Gastrocnemius medialis (tissue), 4 donors: ENCODE results near the gene VPS18. TPM values are rescaled to one million over a fixed set of nuclear protein-coding genes. Genes with fewer than 3 reads are reported as not detected.

Experiments used
- ATAC-seq, 2 donors: fragments of 150-250 bp; one replicate each; pipeline ENCODE4 v1.9.1; 2016
- DNase-seq, 2 donors: peaks; one replicate each; pipeline ENCODE4 v3.0.0-alpha.2; 2019
- H3K27ac ChIP-seq, 4 donors: fragments of 200-600 bp; sonication (generic); 1 replicate in 1 of 4; 2 replicates in 3 of 4; pipeline ENCODE4 v1.5.1; 2016 to 2018; ENCODE audit warnings: mild to moderate bottlenecking in 2 of 4, moderate library complexity in 1 of 4
- H3K27me3 ChIP-seq, 3 donors: fragments of 200-600 bp; sonication (generic) in 2 of 3; 1 replicate in 1 of 3; 2 replicates in 2 of 3; pipeline versions ENCODE4 v1.5.1 to v1.6.0; 2016 to 2019; ENCODE audit warnings: mild to moderate bottlenecking in 1 of 3, moderate library complexity in 1 of 3
- H3K36me3 ChIP-seq, 2 donors: fragments of 200-600 bp; sonication (generic) in 1 of 2; one replicate each; pipeline ENCODE4 v1.5.1; 2017 to 2018
- H3K4me1 ChIP-seq, 2 donors: fragments of 200-600 bp; sonication (generic) in 1 of 2; one replicate each; pipeline ENCODE4 v1.5.1; 2016 to 2017; ENCODE audit warnings: mild to moderate bottlenecking in 2 of 2
- H3K4me3 ChIP-seq, 4 donors: fragments of 200-600 bp; sonication (generic) in 3 of 4; 1 replicate in 1 of 4; 2 replicates in 3 of 4; pipeline ENCODE4 v1.5.1; 2016 to 2019; ENCODE audit warnings: mild to moderate bottlenecking in 2 of 4
- H3K9me3 ChIP-seq, 3 donors: fragments of 200-600 bp; sonication (generic) in 2 of 3; 1 replicate in 1 of 3; 2 replicates in 2 of 3; pipeline ENCODE4 v1.5.1; 2016 to 2019
- POLR2A ChIP-seq, 2 donors: fragments of 450-650 bp; IDR thresholded peaks; one replicate each; pipeline ENCODE4 v1.6.1; 2017; ENCODE audit warnings: antibody characterized with exemption in 2 of 2, mild to moderate bottlenecking in 2 of 2, moderate library complexity in 2 of 2
- in situ Hi-C, 4 donors: fragments of 200-750 bp; cut with MboI; loops; one replicate each; pipeline versions ENCODE4 v1.15.0 to v1.8.0; 2017; ENCODE audit warnings: low sequenced_read_pairs in 4 of 4
- intact Hi-C: fragments of 100-400 bp; cut with DNase I; formaldehyde crosslinking; loops from one replicate; pipeline ENCODE4 v1.15.1; 2023; ENCODE audit warnings: low total_unique reads
- total RNA-seq, 4 donors: library from RNA; depleted of rRNA; stranded (reverse); fragments of >200 nt; gene quantifications; one replicate each; pipeline versions ENCODE4 v1.1.0 to v1.2.3, GENCODE V29; 2016
- TF ChIP-seq, protein P1 (sequence below), 5 experiments: fragments of 450-650 bp in 3 of 5; fragments of 200-600 bp in 2 of 5; sonication (generic) in 2 of 5; IDR thresholded peaks in 4 of 5; conservative IDR thresholded peaks in 1 of 5; 1 replicate in 4 of 5; 2 replicates in 1 of 5; pipeline ENCODE4 v1.5.1; 2016 to 2019; ENCODE audit warnings: antibody characterized with exemption in 5 of 5, mild to moderate bottlenecking in 3 of 5, moderate library complexity in 3 of 5

The VPS18 gene
- total RNA-seq, 4 donors from 2014 or later = 18.5 to 26.1 (median 19.3) TPM

DNA sequence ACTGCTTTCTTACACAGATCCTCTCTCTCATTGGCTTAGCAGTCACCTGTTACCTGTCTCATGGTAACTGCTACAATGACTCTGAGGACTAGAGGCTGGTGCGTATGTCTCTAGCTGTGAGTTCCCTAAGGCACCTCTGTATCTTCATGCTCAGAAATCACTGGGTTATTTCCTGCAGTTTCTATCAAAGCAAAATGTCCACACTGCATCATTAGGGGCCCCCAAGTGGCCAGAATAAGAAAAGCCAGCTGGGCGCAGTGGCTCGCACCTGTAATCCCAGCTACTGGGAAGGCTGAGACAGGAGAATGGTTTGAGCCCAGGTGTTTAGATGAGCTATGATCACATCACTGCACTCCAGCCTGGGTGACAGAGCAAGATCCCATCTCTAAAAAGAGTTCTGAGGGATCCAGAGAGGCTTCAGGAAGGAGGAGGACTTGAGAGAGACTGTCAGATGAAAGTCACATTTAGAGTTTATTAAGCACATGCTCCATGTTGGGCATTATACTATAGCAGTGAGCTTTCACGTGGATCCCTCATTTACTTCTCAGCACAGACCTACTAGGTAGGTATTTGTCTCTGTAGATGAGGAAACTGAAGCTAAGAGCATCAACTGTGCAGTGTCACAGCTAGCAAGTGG lies 2.3 kb upstream of the VPS18 start:
- H3K9me3 ChIP-seq = no peaks in the 10 kb centered on the region
- in situ Hi-C loops = loop anchor here in 2 of 4 donors (5.0 to 25.0 kb wide), 5 partner anchors 35 to 380 kb away; partner anchors contain the start of genes KNL1 (in 2 of the 2) and RAD51 (in 1 of the 2)
- TF ChIP-seq, protein P1, sequence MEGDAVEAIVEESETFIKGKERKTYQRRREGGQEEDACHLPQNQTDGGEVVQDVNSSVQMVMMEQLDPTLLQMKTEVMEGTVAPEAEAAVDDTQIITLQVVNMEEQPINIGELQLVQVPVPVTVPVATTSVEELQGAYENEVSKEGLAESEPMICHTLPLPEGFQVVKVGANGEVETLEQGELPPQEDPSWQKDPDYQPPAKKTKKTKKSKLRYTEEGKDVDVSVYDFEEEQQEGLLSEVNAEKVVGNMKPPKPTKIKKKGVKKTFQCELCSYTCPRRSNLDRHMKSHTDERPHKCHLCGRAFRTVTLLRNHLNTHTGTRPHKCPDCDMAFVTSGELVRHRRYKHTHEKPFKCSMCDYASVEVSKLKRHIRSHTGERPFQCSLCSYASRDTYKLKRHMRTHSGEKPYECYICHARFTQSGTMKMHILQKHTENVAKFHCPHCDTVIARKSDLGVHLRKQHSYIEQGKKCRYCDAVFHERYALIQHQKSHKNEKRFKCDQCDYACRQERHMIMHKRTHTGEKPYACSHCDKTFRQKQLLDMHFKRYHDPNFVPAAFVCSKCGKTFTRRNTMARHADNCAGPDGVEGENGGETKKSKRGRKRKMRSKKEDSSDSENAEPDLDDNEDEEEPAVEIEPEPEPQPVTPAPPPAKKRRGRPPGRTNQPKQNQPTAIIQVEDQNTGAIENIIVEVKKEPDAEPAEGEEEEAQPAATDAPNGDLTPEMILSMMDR (IDR thresholded peaks at IDR 0.05 in 4 of 5, conservative IDR thresholded peaks at IDR 0.05 in 1 of 5) = peak in 1 of 5 experiments; percentile 59
- TF ChIP-seq POLR2A (IDR thresholded peaks at IDR 0.05) = no peak
- no peak overlapping the region for H3K27ac ChIP-seq
- H3K4me1 ChIP-seq = peaks cover 13 to 17% of the 10 kb centered on the region in 2 donors
- DNase-seq = no peak
- no peak for ATAC-seq
- H3K27me3 ChIP-seq = no peaks in the 10 kb centered on the region
- peaks cover 0 to 1% of the 10 kb centered on the region in 2 donors for H3K36me3 ChIP-seq
- H3K4me3 ChIP-seq = no peak overlapping the region
- intact Hi-C loops = loop anchor here (5.0 to 10.0 kb wide), 4 partner anchors 87 to 370 kb away; partner anchors contain the start of genes DNAJC17, KNL1 and ZFYVE19

DNA sequence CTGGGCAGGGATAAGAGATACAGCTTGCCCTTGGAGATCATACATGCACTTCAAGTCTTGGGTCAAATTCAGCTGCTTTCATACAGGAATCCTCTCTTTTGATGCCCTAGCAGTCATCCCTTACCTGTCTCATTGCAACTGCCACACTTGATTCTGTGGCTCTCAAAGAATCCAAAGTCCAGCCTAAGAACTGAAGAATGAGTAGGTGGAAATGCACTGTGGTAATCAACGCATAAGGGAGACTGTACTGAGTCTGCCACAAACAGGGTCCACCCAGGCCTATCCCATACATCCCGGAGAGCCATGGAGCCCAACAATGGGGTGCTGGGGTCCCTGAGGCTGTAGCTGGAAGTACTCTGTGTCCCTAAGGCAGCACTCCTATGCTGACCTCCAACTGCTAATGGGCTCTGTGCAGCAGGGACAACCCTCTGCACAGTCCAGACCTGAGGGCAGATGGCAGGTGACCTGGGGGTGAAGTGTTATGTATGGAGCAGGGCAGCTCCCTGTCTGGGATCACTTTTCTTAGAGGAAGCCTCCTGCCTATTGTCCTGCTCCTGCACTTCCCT lies 1.7 kb upstream of the VPS18 start:
- no peak for ATAC-seq
- no peaks in the 10 kb centered on the region for H3K9me3 ChIP-seq
- H3K4me3 ChIP-seq = no peak overlapping the region
- peaks cover 13 to 17% of the 10 kb centered on the region in 2 donors for H3K4me1 ChIP-seq
- TF ChIP-seq POLR2A (IDR thresholded peaks at IDR 0.05) = no peak
- TF ChIP-seq, protein P1 (IDR thresholded peaks at IDR 0.05 in 4 of 5, conservative IDR thresholded peaks at IDR 0.05 in 1 of 5) = no peak
- no peak for DNase-seq
- H3K27ac ChIP-seq = no peak overlapping the region
- H3K27me3 ChIP-seq = no peaks in the 10 kb centered on the region
- intact Hi-C loops (loop anchor here (5.0 to 10.0 kb wide), 4 partner anchors 88 to 370 kb away; partner anchors contain the start of genes DNAJC17, KNL1 and ZFYVE19), in situ Hi-C loops (loop anchor here in 2 of 4 donors (5.0 to 25.0 kb wide), 5 partner anchors 35 to 380 kb away; partner anchors contain the start of genes KNL1 (in 2 of the 2) and RAD51 (in 1 of the 2))
- peaks cover 0 to 7% of the 10 kb centered on the region in 2 donors for H3K36me3 ChIP-seq

DNA sequence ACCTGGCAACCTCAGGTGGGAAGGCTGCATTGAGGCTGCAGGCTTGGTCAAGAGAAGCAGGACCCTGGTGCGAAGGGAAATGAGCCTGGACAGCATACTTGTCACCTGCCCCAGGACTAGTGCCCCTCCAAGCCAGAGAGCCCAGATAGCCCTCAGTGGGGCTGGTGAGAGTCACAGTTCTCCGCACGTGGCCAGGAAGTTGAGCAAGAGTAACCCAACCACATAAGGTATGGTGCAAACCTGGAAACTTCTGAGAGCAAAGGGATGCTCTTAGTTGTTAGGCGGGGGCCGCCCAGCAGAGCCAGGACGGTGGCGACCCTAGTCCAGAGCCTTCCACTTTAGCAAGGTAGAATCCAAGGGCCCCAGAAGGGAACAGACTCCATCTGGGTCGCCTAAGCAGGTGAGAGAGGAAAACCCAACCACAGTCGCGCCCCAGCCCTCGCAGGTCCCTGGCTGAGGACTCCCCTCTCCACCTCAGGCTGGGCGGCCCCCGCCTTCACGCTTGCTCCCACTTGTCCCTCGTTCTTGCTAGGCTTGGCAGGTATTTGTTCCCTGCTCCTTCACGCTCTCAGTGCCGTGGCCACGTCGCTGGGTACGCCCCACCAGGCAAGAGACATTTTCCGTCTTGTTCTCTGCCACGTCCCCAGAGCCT lies 1.1 kb upstream of the VPS18 start:
- Histone ChIP-seq H3K36me3 (peaks cover 0 to 12% of the 10 kb centered on the region in 2 donors), H3K27ac (peak overlapping the region; percentile 89 to 98 (median 98)), H3K4me3 (peak overlapping the region in 3 of 4 donors; percentile 91 to 94 (median 93)), H3K4me1 (peaks cover 13 to 17% of the 10 kb centered on the region in 2 donors), H3K27me3 (no peaks in the 10 kb centered on the region), H3K9me3 (no peaks in the 10 kb centered on the region)
- no peak for ATAC-seq
- intact Hi-C loops = loop anchor here (5.0 to 10.0 kb wide), 4 partner anchors 88 to 371 kb away; partner anchors contain the start of genes DNAJC17, KNL1 and ZFYVE19
- in situ Hi-C loops = loop anchor here in 2 of 4 donors (5.0 to 25.0 kb wide), 5 partner anchors 36 to 381 kb away; partner anchors contain the start of genes KNL1 (in 2 of the 2) and RAD51 (in 1 of the 2)
- TF ChIP-seq POLR2A (IDR thresholded peaks at IDR 0.05) = no peak
- TF ChIP-seq, protein P1 (IDR thresholded peaks at IDR 0.05 in 4 of 5, conservative IDR thresholded peaks at IDR 0.05 in 1 of 5) = no peak
- no peak for DNase-seq

DNA sequence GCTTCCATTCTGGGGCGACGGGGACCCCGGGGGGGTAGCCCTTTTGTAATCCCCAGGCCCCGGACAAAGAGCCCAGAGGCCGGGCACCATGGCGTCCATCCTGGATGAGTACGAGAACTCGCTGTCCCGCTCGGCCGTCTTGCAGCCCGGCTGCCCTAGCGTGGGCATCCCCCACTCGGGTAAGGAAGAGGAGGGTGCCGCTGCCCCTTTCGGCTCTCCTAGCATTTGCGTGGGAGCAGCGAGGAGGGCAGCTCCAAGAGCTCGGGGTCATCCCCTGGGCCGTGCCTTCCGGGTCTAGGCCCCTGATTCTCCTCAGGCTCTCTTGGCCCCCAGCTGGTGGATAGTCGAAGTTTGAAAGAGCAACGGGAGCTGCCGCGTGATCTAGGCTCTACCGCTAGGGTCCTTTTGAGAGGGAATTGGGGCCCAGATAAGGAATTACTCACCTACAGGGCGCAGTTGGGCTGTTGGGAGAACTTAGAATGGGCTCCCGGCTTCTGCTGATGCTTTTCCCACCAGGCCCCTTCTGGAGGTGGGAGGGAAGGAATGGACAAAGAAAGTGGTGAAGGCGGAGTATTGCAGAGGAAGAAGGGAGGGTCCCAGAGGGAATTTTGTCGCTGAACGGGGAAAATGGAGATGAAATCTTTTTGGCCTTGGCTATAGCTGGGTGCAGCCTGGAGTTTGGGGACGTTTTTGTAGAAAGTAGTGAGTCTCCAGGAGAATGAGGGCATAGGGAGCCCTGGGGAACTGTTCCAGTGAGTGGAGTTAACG lies 615 bp downstream of the VPS18 start:
- Histone ChIP-seq H3K9me3 (no peaks in the 10 kb centered on the region), H3K36me3 (peaks cover 0 to 27% of the 10 kb centered on the region in 2 donors), H3K4me1 (peaks cover 13 to 17% of the 10 kb centered on the region in 2 donors), H3K27ac (peak overlapping the region; percentile 91 to 98 (median 98)), H3K27me3 (no peaks in the 10 kb centered on the region), H3K4me3 (peak overlapping the region; percentile 85 to 94 (median 92))
- DNase-seq = peak in 1 of 2 donors; percentile 54
- ATAC-seq = peak; percentile 38 to 48
- TF ChIP-seq POLR2A (IDR thresholded peaks at IDR 0.05) = peak in 1 of 2 donors; percentile 16
- TF ChIP-seq, protein P1 (IDR thresholded peaks at IDR 0.05 in 4 of 5, conservative IDR thresholded peaks at IDR 0.05 in 1 of 5) = peak; percentile 44 to 63 (median 55)
- intact Hi-C loops = loop anchor here (1.0 to 10.0 kb wide), 8 partner anchors 38 to 373 kb away; partner anchors contain the start of genes DNAJC17, INO80, KNL1 and RMDN3
- in situ Hi-C loops = loop anchor here in 2 of 4 donors (5.0 to 25.0 kb wide), 5 partner anchors 38 to 383 kb away; partner anchors contain the start of genes KNL1 (in 2 of the 2) and RAD51 (in 1 of the 2)
